OCI-LY1 (cell line): Measurements from ENCODE around the gene TSPAN3.

ENCODE experiments used
- EZH2 ChIP-seq: fragments of 200-600 bp; sonication (generic), shearing (Covaris generic); IDR thresholded peaks from 2 replicates; pipeline ENCODE4 v1.8.0; 2017; ENCODE audit warnings: borderline replicate concordance, mixed run types, mild to moderate bottlenecking, antibody characterized with exemption, low read length, moderate library complexity, mixed read lengths
- TF ChIP-seq, protein P1 (sequence below): fragments of 200-600 bp; sonication (generic), shearing (Covaris generic); IDR thresholded peaks from 2 replicates; pipeline ENCODE4 v1.5.1; 2017; ENCODE audit warnings: mild to moderate bottlenecking, antibody characterized with exemption, low read length, moderate library complexity, mixed read lengths

DNA sequence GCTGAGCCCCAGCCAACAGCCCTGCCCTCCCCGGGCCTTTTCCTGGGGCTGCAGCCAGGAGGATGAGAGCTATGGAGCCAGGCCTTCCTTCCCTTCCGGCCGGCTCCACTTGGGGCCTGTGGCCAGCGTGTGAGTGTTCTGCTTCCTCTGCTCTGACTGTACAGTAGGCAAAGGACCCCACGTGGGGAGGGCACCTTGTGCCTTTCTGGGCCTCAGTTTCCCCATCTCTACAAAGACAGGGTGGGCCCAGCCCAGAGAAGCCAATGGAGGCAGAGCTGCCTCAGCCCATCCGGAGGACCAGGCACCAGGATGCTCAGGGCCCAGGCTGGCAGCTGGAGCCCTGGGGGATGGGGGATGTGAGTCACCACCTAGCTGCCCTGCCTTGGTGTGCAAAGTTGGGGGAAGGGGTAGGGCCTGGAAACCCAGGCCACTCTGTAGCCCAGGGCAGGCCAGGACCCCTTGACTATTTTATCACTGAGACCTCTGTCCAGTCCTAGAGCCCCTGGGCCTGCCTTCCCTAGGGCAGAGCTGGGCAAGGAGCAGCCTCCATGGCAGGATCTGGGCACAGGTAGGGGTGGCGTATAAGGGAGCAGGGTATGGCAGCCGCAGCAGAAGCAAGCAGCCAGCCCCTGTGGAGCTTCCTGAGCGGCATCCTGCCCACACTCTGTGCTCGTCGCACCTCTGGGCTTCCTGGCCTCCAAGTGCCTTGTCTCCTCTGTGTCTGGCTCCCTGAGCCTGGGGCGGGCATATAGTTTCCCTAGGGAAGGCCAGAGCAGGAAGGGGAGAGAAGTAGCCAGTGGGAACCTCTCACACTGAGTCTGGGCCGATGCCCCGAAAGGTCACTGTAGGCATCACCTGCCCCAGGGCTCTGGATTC is 74.1 kb downstream of the TSPAN3 start:
- TF ChIP-seq, protein P1, sequence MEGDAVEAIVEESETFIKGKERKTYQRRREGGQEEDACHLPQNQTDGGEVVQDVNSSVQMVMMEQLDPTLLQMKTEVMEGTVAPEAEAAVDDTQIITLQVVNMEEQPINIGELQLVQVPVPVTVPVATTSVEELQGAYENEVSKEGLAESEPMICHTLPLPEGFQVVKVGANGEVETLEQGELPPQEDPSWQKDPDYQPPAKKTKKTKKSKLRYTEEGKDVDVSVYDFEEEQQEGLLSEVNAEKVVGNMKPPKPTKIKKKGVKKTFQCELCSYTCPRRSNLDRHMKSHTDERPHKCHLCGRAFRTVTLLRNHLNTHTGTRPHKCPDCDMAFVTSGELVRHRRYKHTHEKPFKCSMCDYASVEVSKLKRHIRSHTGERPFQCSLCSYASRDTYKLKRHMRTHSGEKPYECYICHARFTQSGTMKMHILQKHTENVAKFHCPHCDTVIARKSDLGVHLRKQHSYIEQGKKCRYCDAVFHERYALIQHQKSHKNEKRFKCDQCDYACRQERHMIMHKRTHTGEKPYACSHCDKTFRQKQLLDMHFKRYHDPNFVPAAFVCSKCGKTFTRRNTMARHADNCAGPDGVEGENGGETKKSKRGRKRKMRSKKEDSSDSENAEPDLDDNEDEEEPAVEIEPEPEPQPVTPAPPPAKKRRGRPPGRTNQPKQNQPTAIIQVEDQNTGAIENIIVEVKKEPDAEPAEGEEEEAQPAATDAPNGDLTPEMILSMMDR: no peak
- no peak for TF ChIP-seq EZH2
